Endothelial cell of umbilical vein (primary cell): ENCODE results near the gene CDC42EP3. TPM values are rescaled to one million over a fixed set of nuclear protein-coding genes. Genes with fewer than 3 reads are reported as not detected.

Experiments
- BruUV-seq: library from RNA; stranded (reverse); fragments of 400-500 nt; replicated peaks from 2 replicates; lab custom pipeline; 2021; lab: Mats Ljungman, UMichigan
- CTCF ChIA-PET: fragments of 300-600, 350-600 bp; sonication (Branson Sonifier 250); formaldehyde crosslinking; loops from one replicate; lab custom pipeline; 2021; ENCODE audit warnings: antibody characterized with exemption, inconsistent platforms; lab: Charles Lee
- POLR2A ChIA-PET: fragments of 300-600, 350-600 bp; sonication (Branson Sonifier 250); formaldehyde crosslinking; loops from one replicate; lab custom pipeline; 2021; ENCODE audit warnings: antibody characterized with exemption, inconsistent platforms; lab: Charles Lee
- DNase-seq: peaks from one replicate; pipeline ENCODE4 v3.0.0-alpha.2; 2011; ENCODE audit warnings: low read depth, low spot score
- FAIRE-seq: peaks from 2 replicates; lab custom pipeline; 2011; peaks lifted over from hg19 to GRCh38; lab: Jason Lieb, UNC
- H2AFZ ChIP-seq: 2 replicates; pipeline ENCODE4 v1.6.0; 2012; ENCODE audit warnings: low read depth, low read length, control low read depth, inconsistent platforms
- H3K27ac ChIP-seq: 2 replicates; pipeline ENCODE4 v1.5.1; 2011; ENCODE audit warnings: low read depth, mild to moderate bottlenecking, control low read depth, low read length, moderate library complexity; ENCODE audit not compliant: insufficient read depth
- H3K27me3 ChIP-seq, 2 experiments: 2 replicates each; pipeline versions ENCODE4 v1.6.0 to v1.6.1; 2011; ENCODE audit warnings: low read length in 2 of 2, mixed read lengths in 1 of 2; ENCODE audit not compliant: control insufficient read depth in 2 of 2, insufficient read depth in 2 of 2
- H3K36me3 ChIP-seq, 2 experiments: 2 replicates in 1 of 2; 3 replicates in 1 of 2; pipeline ENCODE4 v1.5.1; 2011; ENCODE audit warnings: low read length in 2 of 2, mild to moderate bottlenecking in 1 of 2, moderate library complexity in 1 of 2; ENCODE audit not compliant: control insufficient read depth in 2 of 2, insufficient read depth in 2 of 2; ENCODE audit errors: extremely low read depth in 1 of 2
- H3K4me1 ChIP-seq: 3 replicates; pipeline ENCODE4 v1.5.1; 2011; ENCODE audit warnings: mild to moderate bottlenecking, low read length; ENCODE audit not compliant: control insufficient read depth, insufficient read depth; ENCODE audit errors: extremely low read depth
- H3K4me2 ChIP-seq: 2 replicates; pipeline ENCODE4 v1.6.1; 2011; ENCODE audit warnings: low read length, control low read depth, mixed read lengths; ENCODE audit not compliant: insufficient read depth
- H3K4me3 ChIP-seq, 3 experiments: fragments of 200-600 bp in 1 of 3; sonication (generic), shearing (Covaris generic) in 1 of 3; replicated peaks in 1 of 3; 2 replicates each; pipeline ENCODE4 v1.5.1; 2011 to 2016; ENCODE audit warnings: control low read depth in 3 of 3, low read length in 3 of 3, mild to moderate bottlenecking in 2 of 3, inconsistent platforms in 1 of 3, low read depth in 1 of 3, moderate library complexity in 1 of 3; ENCODE audit not compliant: insufficient read depth in 1 of 3
- H3K79me2 ChIP-seq: 2 replicates; pipeline ENCODE4 v1.6.0; 2012; ENCODE audit warnings: low read length, inconsistent platforms; ENCODE audit not compliant: control insufficient read depth, insufficient read depth
- H3K9ac ChIP-seq: replicated peaks from 2 replicates; pipeline ENCODE3; 2011; ENCODE audit warnings: low read length, control low read depth; ENCODE audit not compliant: insufficient read depth; ENCODE audit errors: extremely low read depth
- H3K9me1 ChIP-seq: replicated peaks from 3 replicates; pipeline ENCODE4 v1.6.0; 2011; ENCODE audit warnings: mild to moderate bottlenecking, low read length; ENCODE audit not compliant: control insufficient read depth, insufficient read depth; ENCODE audit errors: extremely low read depth
- H3K9me3 ChIP-seq: replicated peaks from 2 replicates; pipeline ENCODE4 v1.5.1; 2012; ENCODE audit warnings: low read length, inconsistent platforms; ENCODE audit not compliant: control insufficient read depth, insufficient read depth
- H4K20me1 ChIP-seq: replicated peaks from 2 replicates; pipeline ENCODE3; 2011; ENCODE audit warnings: mild to moderate bottlenecking, low read length; ENCODE audit not compliant: control insufficient read depth, insufficient read depth; ENCODE audit errors: extremely low read depth
- EZH2 ChIP-seq: IDR thresholded peaks from 2 replicates; pipeline ENCODE4 v1.6.1; 2012; ENCODE audit warnings: borderline replicate concordance, low read depth, mild to moderate bottlenecking, moderate library complexity, low read length, inconsistent platforms; ENCODE audit not compliant: severe bottlenecking
- FOS ChIP-seq: IDR thresholded peaks from 2 replicates; pipeline ENCODE4 v1.6.1; 2011; ENCODE audit warnings: mild to moderate bottlenecking, low read length, moderate library complexity, borderline replicate concordance; ENCODE audit not compliant: insufficient read depth
- GATA2 ChIP-seq: IDR thresholded peaks from 2 replicates; pipeline ENCODE4 v1.7.0; 2011; ENCODE audit warnings: low read depth, mild to moderate bottlenecking, moderate library complexity, mixed read lengths, low read length; ENCODE audit not compliant: insufficient read length, insufficient read depth
- JUN ChIP-seq: IDR thresholded peaks from 2 replicates; pipeline ENCODE4 v1.6.1; 2011; ENCODE audit warnings: borderline replicate concordance, low read depth; ENCODE audit not compliant: insufficient read length, insufficient read depth
- POLR2A ChIP-seq: IDR thresholded peaks from 2 replicates; pipeline ENCODE4 v1.6.1; 2012; ENCODE audit warnings: low read depth, mild to moderate bottlenecking, control low read depth, low read length
- POLR2AphosphoS5 ChIP-seq: IDR thresholded peaks from 2 replicates; pipeline ENCODE4 v1.6.1; 2012; ENCODE audit warnings: low read depth, mild to moderate bottlenecking, control low read depth, low read length, moderate library complexity; ENCODE audit not compliant: insufficient read depth
- dilution Hi-C: fragments of 300-500 bp; cut with MboI; formaldehyde crosslinking; loops from one replicate; pipeline ENCODE4 v1.15.0; 2019; ENCODE audit warnings: low sequenced_read_pairs; ENCODE audit not compliant: extremely low pct_ligation_motif_present
- intact Hi-C: fragments of 100-400 bp; cut with micrococcal nuclease; formaldehyde crosslinking; loops from one replicate; pipeline ENCODE4 v1.10.0; 2022
- polyA plus RNA-seq, 4 experiments: library from polyadenylated mRNA; depleted of rRNA in 3 of 4; stranded (reverse) in 3 of 4; unstranded in 1 of 4; fragments of >200 nt; gene quantifications; 2 replicates each; pipeline versions ENCODE4 v1.2.1 to v1.2.3, GENCODE V29; 2011 to 2012; ENCODE audit warnings: missing spikeins in 1 of 4
- total RNA-seq: library from RNA; stranded (reverse); gene quantifications from 2 replicates; pipeline ENCODE4 v1.2.3, GENCODE V29; 2021
- TF ChIP-seq, protein P1 (sequence below), 2 donors: IDR thresholded peaks; 1 replicate in 1 of 2; 2 replicates in 1 of 2; pipeline ENCODE4 v1.5.1; 2011; ENCODE audit warnings: low read length in 2 of 2, mild to moderate bottlenecking in 2 of 2, moderate library complexity in 2 of 2, control low read depth in 1 of 2, inconsistent platforms in 1 of 2, low read depth in 1 of 2; ENCODE audit not compliant: insufficient read depth in 1 of 2; ENCODE audit errors: extremely low read depth in 1 of 2
- TF ChIP-seq, protein P2 (sequence below): IDR thresholded peaks from 2 replicates; pipeline ENCODE4 v1.6.1; 2011; ENCODE audit not compliant: insufficient read depth, insufficient read length

The CDC42EP3 gene
- total and polyA plus RNA-seq, 2 donors (not counting 3 experiments of a cell fraction or from before 2014, with no cell fraction given): 14.6 to 54.7 TPM

DNA sequence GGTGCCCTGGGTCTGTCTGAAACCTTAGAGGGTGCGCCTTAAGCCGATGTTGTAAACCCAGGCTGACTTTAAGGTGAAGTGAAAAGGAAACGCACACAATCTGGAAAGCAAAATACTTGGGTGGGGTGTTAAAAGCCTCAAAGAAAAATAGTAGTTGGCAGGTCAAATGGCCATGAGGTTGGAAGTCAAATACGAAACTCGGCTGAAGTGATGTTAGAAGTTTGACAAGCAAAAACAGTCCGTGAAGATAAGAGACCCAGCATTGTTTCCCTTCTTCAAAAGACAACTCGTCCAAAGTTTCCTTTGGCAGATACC is 1.4 kb upstream of the CDC42EP3 start:
- intact Hi-C loops (loop anchor here (1.0 to 5.0 kb wide), 5 partner anchors 38 to 259 kb away; no protein-coding TSS in a partner anchor), dilution Hi-C loops (no loop called here)
- H4K20me1 ChIP-seq: no peaks in the 10 kb centered on the region
- H3K9me3 ChIP-seq: no peaks in the 10 kb centered on the region
- no peaks in the 10 kb centered on the region for H3K27me3 ChIP-seq
- peak overlapping the region; percentile 75 for H3K27ac ChIP-seq
- no peak for DNase-seq
- CTCF ChIA-PET: interaction anchor here (1.1 to 3.6 kb wide), 6 partner anchors 20 to 258 kb away, joined by 3 to 27 read pairs (median 12); no protein-coding TSS in a partner anchor
- peak overlapping the region; percentile 61 for H3K4me2 ChIP-seq
- H2AFZ ChIP-seq: peak overlapping the region; percentile 83
- no peaks in the 10 kb centered on the region for H3K9me1 ChIP-seq
- peaks cover 39% of the 10 kb centered on the region for H3K4me1 ChIP-seq
- TF ChIP-seq GATA2: no peak
- no peak for TF ChIP-seq FOS
- TF ChIP-seq JUN: no peak
- TF ChIP-seq, protein P1, sequence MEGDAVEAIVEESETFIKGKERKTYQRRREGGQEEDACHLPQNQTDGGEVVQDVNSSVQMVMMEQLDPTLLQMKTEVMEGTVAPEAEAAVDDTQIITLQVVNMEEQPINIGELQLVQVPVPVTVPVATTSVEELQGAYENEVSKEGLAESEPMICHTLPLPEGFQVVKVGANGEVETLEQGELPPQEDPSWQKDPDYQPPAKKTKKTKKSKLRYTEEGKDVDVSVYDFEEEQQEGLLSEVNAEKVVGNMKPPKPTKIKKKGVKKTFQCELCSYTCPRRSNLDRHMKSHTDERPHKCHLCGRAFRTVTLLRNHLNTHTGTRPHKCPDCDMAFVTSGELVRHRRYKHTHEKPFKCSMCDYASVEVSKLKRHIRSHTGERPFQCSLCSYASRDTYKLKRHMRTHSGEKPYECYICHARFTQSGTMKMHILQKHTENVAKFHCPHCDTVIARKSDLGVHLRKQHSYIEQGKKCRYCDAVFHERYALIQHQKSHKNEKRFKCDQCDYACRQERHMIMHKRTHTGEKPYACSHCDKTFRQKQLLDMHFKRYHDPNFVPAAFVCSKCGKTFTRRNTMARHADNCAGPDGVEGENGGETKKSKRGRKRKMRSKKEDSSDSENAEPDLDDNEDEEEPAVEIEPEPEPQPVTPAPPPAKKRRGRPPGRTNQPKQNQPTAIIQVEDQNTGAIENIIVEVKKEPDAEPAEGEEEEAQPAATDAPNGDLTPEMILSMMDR (IDR thresholded peaks at IDR 0.05; ENCODE audit: extremely low read depth in 1 of 2, insufficient read depth in 1 of 2, low read depth in 1 of 2, low read length in 2 of 2): no peak
- no peak for TF ChIP-seq POLR2AphosphoS5
- no peak for TF ChIP-seq POLR2A
- TF ChIP-seq EZH2: no peak
- TF ChIP-seq, protein P2, sequence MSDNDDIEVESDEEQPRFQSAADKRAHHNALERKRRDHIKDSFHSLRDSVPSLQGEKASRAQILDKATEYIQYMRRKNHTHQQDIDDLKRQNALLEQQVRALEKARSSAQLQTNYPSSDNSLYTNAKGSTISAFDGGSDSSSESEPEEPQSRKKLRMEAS: no peak
- BruUV-seq: TSS peak; percentile 15
- FAIRE-seq: peak; percentile 40
- no peaks in the 10 kb centered on the region for H3K36me3 ChIP-seq
- POLR2A ChIA-PET: no interaction called here
- H3K79me2 ChIP-seq: peaks cover 36% of the 10 kb centered on the region
- peak overlapping the region; percentile 83 for H3K9ac ChIP-seq
- peak overlapping the region; percentile 59 to 84 (median 67) for H3K4me3 ChIP-seq
